T1000 (cell line): Measurements from ENCODE around the gene SORCS2.
"Not testable (repeated sequence)": the region's sequence is repeated elsewhere in the genome, so short reads cannot be mapped to it uniquely, and the experiment has no call there.

ENCODE experiments used
- DNase-seq: peaks from one replicate; lab custom pipeline; 2025; ENCODE audit warnings: mixed read lengths; lab: John Stamatoyannopoulos, UW

Gene SORCS2

DNA sequence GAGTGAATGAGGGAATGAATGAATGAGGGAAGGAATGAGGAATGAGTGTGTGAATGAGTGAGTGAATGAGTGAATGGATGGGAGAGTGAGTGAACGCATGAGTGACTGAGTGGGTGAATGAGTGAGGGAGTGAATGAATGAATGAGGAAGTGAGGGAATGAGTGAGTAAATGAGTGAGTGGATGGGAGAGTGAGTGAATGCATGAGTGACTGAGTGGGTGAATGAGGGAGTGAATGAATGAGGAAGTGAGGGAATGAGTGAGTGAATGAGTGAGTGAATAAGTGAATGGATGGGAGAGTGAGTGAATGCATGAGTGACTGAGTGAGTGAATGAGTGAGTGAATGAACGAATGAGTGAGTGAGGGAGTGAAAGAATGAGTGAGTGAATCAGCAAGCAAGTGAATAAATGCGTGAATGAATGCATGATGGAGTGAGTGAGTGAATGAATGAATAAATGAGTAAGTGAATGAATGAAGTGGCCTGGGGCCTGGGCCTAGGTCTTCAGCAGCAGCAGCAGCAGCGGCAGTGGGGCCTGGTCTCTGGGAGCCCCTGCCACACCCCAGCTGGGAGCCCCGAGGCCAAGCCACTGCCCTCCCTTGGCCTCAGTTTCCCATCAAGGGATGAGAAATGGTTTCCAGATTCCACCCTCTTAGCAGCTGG lies 258.6 kb downstream of the SORCS2 start:
- DNase-seq: no peak

- no peak for DNase-seq
These were observed 259.1 kb downstream of the SORCS2 start for GRCh38 chr4:7451434-7451789.

DNA sequence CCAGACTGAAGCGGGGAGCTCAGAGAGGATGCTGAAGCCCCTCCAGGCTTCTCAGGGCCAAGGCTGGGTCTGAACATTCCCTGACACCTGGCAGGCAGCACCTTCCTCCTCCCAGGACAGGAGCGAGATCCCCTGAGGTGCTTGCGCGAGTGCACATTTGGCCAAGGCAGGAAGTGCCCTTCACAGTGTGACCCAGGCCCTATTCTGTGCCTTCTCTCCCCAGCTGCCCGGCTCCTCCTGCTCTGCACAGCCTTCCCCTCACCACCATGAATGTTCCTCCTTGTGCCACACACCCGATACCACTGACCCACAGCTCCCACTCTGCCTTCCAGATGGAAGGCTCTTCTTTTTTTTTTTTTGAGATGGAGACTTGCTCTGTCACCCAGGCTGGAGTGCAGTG lies 259.5 kb downstream of the SORCS2 start:
- DNase-seq: no peak

DNA sequence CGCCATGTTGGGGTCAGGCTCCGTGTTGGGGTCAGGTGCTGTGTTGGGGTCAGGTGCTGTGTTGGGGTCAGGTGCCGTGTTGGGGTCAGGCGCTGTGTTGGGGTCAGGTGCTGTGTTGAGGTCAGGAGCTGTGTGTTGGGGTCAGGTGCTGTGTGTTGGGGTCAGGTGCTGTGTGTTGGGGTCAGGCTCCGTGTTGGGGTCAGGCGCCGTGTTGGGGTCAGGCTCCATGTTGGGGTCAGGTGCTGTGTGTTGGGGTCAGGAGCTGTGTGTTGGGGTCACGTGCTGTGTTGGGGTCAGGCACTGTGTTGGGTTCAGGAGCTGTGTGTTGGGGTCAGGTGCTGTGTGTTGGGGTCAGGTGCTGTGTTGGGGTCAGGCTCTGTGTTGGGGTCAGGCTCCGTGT lies 260.5 kb downstream of the SORCS2 start:
- not testable (repeated sequence) for DNase-seq

- DNase-seq: no peak
These were observed 265.1 kb downstream of the SORCS2 start for GRCh38 chr4:7457201-7458065.

DNA sequence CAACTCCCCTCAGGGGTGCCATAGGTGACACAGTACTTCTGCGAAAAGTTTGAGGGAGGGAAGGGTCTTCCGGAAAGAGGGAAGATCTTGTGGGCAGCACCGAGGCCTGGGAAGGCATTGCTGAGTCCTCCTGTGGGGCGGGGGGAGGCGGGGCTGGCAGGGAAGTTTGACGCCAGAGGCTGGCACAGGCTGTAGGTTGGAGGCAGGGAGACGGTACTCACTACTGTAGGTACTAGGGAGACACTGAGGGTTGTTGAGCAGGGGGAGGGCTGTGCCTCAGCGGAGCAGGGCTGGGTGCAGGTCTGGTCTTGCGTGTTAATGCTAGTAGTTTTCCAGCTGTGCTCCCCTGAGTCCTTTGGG lies 265.7 kb downstream of the SORCS2 start:
- no peak for DNase-seq

DNA sequence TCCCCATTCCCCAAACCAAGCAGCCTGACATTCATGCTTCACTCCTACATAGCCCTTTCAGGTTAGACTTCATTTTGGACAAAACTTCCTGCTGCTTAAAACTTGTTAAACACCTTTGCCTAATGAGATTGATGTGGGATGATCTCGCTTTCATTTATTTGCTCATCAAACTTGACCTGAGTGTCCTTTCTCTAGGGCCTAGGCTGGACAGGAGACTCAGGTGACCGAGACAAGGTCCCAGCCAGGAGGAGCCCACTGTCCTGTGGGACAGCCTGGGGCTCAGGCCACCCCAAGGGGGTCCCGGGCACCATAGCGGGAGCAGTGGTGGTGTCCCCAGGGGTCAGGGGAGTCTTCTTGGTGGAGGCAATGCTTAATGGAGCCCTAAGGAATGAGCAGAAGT lies 266.1 kb downstream of the SORCS2 start:
- no peak for DNase-seq

GRCh38 chr4:7459471-7459870 lies 267.1 kb downstream of the SORCS2 start:
- no peak for DNase-seq

DNA sequence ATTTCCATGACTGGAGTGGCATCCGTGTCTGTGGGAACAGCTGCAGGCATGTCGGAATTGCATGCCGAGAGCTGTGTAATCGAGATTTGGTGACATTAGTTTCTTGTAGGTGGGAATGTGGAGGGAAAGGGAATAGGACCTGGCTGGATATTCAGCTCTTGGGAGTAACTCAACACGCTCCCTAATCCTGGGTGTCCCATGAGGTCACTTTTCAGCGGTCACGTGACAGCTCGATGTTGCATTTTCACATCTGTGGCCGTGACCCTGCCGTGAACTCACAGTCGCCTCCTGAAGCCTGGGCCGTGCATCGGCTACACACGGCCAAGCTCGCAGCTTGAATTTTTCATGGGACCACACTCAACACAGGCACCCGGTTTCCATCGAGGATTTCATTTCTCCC lies 268.2 kb downstream of the SORCS2 start:
- DNase-seq: no peak

DNA sequence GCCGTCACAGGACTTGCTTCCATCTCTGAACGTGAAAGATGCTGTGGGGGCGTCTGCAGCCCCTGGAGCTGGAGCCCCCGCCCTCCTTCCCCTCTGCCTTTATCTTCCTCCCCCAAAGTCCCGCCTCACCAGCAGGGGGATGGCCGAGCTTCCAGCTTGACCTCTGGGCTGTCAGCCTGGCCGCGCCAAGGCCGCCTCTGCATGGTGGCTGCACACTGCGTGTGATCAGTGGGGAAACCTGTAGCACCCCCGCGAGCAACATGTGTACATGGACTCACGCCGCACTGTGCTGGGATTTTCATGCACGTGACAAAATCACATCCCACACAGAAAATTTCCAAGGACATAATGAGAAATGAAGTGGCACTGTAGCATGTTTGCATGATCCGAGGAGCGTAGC lies 268.9 kb downstream of the SORCS2 start:
- DNase-seq: no peak

- DNase-seq: no peak
These were observed 270.2 kb downstream of the SORCS2 start for GRCh38 chr4:7462509-7462971.

- no peak for DNase-seq
These were observed 271.4 kb downstream of the SORCS2 start for GRCh38 chr4:7463566-7464258.

DNA sequence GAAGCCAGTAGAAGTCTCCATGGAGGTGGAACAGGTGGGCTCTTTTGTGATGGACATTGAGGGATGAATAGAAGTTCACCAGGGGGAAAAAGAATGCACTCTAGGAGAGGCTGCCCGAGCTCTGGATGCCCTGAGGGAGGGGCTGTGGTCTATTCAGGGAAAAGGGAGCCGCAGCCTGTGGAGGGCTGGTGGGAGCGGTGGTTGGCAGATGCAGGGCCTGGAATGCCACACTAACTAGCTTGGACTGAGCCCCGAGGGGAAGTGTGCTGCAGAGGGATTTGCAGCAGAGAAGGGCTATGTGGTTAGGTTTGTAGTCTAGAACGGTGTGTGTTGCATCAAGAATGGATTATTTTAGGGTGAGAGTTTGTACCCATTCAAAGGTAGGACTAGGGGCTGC lies 271.9 kb downstream of the SORCS2 start:
- DNase-seq: no peak

- DNase-seq: no peak
These were observed 272.7 kb downstream of the SORCS2 start for GRCh38 chr4:7465017-7465416.

DNA sequence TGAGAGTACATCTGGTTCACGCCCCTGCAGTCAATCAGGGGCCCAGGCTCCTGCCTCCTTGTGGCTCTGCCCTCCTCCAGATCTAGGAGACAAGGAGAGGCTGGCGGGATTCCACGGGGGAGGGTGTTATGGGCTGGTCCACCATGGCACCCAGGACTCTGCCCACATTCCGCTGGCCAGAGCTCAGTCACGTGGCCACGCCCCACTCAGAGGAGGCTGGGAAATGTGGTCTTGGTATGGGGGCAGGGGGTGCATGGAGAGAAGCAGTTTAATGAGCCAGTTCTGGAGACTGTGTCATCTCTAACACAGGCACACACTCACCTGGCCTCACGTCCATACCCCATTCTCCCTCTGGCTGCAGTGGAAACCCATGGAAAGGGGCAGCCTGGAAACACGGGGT lies 273.9 kb downstream of the SORCS2 start:
- no peak for DNase-seq

GRCh38 chr4:7466904-7467303 lies 274.6 kb downstream of the SORCS2 start:
- no peak for DNase-seq

DNA sequence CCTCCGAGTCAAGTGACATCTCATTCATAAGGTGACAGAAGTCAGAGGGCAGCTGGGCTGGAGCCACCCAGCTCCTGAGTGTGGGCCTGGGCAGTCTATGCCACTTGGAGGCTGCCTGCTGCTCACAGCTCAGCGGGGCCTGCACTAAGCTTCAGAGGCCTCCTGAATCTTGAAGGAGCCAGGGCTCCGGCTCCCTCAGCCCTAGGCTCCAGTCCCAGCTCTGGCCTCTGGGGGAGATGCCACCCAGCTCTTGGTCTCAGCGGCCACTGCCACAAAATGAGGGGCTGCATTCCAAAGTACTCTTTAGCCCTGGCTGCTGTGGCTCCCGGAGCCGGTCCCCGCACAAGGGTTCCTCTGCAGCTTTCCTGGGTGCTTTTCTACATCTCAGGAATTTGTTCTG lies 275.1 kb downstream of the SORCS2 start:
- no peak for DNase-seq

GRCh38 chr4:7469023-7469422 lies 276.7 kb downstream of the SORCS2 start:
- no peak for DNase-seq

DNA sequence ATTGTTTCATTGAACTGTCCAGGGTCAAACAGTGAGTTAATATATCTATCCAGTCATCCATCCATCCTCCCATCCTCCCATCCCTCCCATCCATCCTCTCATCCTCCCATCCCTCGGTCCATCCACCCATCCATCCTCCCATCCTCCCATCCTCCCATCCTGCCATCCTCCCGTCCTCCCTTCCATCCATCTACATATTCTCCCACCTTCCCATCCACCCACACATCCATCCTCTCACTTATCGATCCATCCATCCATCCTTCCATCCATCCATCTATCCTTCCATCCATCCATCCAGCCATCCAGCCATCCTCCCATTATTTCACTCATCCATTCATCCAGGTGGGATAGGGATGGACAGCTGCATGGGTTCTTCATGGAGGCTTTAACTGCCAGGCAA lies 277.8 kb downstream of the SORCS2 start:
- no peak for DNase-seq

GRCh38 chr4:7470522-7471128 lies 278.3 kb downstream of the SORCS2 start:
- no peak for DNase-seq

- DNase-seq: no peak
These were observed 280.2 kb downstream of the SORCS2 start for GRCh38 chr4:7472442-7473013.

- no peak for DNase-seq
These were observed 280.7 kb downstream of the SORCS2 start for GRCh38 chr4:7473081-7473480.
